Ascending aorta (tissue), 2 donors: ENCODE data around the gene LCE1A. TPM values are rescaled to one million over a fixed set of nuclear protein-coding genes. Genes with fewer than 3 reads are reported as not detected.

Experiments used
- DNase-seq, 2 donors: peaks; one replicate each; pipeline ENCODE4 v3.0.0-alpha.2; 2019; ENCODE audit warnings: low spot score in 2 of 2
- H3K27ac ChIP-seq, 2 donors: fragments of 200-600 bp; sonication (generic); one replicate each; pipeline ENCODE4 v1.5.1; 2016 to 2017; ENCODE audit warnings: mild to moderate bottlenecking in 1 of 2
- H3K27me3 ChIP-seq: fragments of 200-600 bp; sonication (generic); one replicate; pipeline ENCODE4 v1.5.1; 2017
- H3K36me3 ChIP-seq, 2 donors: fragments of 200-600 bp; sonication (generic); one replicate each; pipeline ENCODE4 v1.5.1; 2016
- H3K4me1 ChIP-seq, 2 donors: fragments of 200-600 bp; sonication (generic); one replicate each; pipeline ENCODE4 v1.5.1; 2016 to 2017; ENCODE audit warnings: mild to moderate bottlenecking in 1 of 2
- H3K4me3 ChIP-seq, 2 donors: fragments of 200-600 bp; sonication (generic); one replicate each; pipeline ENCODE4 v1.5.1; 2016 to 2017; ENCODE audit warnings: mild to moderate bottlenecking in 1 of 2
- H3K9me3 ChIP-seq, 2 donors: fragments of 200-600 bp; sonication (generic); one replicate each; pipeline ENCODE4 v1.5.1; 2016
- intact Hi-C: fragments of 100-400 bp; cut with DNase I; formaldehyde crosslinking; loops from one replicate; pipeline ENCODE4 v1.15.1; 2023
- total RNA-seq: library from RNA; depleted of rRNA; stranded (reverse); fragments of >200 nt; gene quantifications from one replicate; pipeline ENCODE4 v1.1.0, GENCODE V29; 2016
- TF ChIP-seq, protein P1 (sequence below), 3 experiments: fragments of 200-600 bp in 2 of 3; fragments of 450-650 bp in 1 of 3; sonication (generic) in 2 of 3; IDR thresholded peaks; one replicate each; pipeline ENCODE4 v1.5.1; 2016 to 2019; ENCODE audit warnings: antibody characterized with exemption in 3 of 3, mild to moderate bottlenecking in 1 of 3, moderate library complexity in 1 of 3

The LCE1A gene
- total RNA-seq, 1 donor from 2014 or later = not detected

DNA sequence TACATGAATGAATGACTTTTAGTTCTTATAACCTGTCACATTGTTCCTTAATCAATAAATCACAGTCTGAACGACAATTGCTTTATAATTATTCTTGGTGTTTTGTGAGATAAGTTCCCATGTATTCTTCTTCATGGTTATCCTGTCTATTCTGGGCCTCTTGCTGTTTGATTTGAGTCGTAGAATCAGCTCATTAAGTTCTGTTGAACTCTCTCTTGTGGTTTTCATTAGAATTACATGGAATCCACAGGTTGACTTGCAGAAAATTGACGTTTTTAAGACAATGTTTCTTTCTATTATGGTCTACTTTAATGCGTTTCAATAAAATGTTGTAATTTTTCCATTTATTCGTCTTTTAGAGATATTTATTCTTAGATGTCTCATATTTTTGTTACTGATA, 4.0 kb upstream of the LCE1A start:
- Histone ChIP-seq H3K27ac (no peak overlapping the region), H3K4me1 (no peaks in the 10 kb centered on the region), H3K9me3 (no peaks in the 10 kb centered on the region), H3K36me3 (no peaks in the 10 kb centered on the region), H3K27me3 (no peaks in the 10 kb centered on the region), H3K4me3 (no peak overlapping the region)
- intact Hi-C loops = no loop called here
- DNase-seq = no peak
- TF ChIP-seq, protein P1, sequence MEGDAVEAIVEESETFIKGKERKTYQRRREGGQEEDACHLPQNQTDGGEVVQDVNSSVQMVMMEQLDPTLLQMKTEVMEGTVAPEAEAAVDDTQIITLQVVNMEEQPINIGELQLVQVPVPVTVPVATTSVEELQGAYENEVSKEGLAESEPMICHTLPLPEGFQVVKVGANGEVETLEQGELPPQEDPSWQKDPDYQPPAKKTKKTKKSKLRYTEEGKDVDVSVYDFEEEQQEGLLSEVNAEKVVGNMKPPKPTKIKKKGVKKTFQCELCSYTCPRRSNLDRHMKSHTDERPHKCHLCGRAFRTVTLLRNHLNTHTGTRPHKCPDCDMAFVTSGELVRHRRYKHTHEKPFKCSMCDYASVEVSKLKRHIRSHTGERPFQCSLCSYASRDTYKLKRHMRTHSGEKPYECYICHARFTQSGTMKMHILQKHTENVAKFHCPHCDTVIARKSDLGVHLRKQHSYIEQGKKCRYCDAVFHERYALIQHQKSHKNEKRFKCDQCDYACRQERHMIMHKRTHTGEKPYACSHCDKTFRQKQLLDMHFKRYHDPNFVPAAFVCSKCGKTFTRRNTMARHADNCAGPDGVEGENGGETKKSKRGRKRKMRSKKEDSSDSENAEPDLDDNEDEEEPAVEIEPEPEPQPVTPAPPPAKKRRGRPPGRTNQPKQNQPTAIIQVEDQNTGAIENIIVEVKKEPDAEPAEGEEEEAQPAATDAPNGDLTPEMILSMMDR (IDR thresholded peaks at IDR 0.05) = no peak

DNA sequence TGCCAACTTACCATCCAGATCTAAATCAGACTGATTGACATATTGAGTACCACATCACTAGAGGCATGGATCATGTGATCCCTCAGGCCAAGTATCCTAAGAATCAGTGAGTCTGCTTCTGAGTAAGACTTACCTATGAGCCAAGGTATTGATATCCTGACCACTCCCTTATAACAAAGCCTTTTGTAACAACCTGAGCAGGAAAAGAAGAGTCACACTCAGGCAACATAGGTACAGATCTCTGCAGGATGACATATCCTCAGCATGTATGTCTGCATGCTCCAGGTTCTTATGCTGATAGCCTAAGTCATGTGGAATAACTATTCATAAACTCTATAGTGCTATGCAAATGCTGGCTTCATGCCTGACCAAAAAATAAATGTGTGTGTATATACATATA, 2.3 kb upstream of the LCE1A start:
- no peaks in the 10 kb centered on the region for H3K27me3 ChIP-seq
- H3K36me3 ChIP-seq = no peaks in the 10 kb centered on the region
- no peak for DNase-seq
- intact Hi-C loops = no loop called here
- no peak overlapping the region for H3K4me3 ChIP-seq
- H3K27ac ChIP-seq = no peak overlapping the region
- TF ChIP-seq, protein P1 (IDR thresholded peaks at IDR 0.05) = no peak
- H3K4me1 ChIP-seq = no peaks in the 10 kb centered on the region
- H3K9me3 ChIP-seq = no peaks in the 10 kb centered on the region

DNA sequence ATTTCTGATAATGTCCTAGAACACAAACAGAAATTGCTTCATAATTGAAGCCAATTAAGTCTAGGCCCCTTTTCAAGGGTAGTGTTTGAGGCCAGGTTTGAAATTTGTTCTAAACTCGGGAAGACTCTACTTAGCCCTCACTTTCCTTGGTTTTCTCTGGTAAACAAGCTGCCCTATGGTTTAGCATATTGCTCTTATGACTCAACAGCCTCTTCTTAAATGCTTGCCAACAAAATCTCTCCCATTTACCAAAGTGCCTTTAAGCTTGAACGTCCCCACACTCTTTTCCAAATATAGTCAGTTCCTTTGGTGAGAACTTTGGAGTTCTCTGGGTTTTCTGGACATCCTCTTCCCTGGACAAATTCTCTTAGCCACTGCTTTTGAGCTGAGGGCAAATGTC, 9.6 kb downstream of the LCE1A start:
- no peaks in the 10 kb centered on the region for H3K9me3 ChIP-seq
- H3K27ac ChIP-seq = no peak overlapping the region
- TF ChIP-seq, protein P1 (IDR thresholded peaks at IDR 0.05) = no peak
- H3K27me3 ChIP-seq = no peaks in the 10 kb centered on the region
- no peak overlapping the region for H3K4me3 ChIP-seq
- no peaks in the 10 kb centered on the region for H3K36me3 ChIP-seq
- intact Hi-C loops = no loop called here
- DNase-seq = no peak
- H3K4me1 ChIP-seq = no peaks in the 10 kb centered on the region

DNA sequence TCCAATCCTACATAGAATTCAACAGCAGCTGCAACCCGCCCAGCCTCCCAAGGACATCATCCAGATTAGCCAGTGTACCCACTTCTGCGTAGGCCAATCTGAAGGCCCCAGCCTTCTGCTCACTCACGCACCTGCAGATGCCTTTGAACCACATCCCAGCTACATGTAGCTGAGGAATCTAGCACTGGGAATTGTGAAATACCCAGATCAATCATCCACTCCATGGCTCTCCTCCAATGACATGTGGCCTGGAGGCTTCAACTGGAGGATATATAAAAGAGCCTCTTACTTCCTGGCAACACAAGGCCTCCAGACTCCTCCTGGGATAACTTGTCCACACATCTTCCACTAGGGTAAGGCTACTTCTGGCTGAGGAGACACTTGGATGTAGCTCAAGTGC, 15.3 kb downstream of the LCE1A start, which contains the start of gene LCE6A:
Gene LCE6A (plus strand): TSS at position 301 of the 400 bp plus-strand sequence. CDS start 665 bp downstream, outside the sequence.
- intact Hi-C loops = no loop called here
- no peak for DNase-seq
- H3K4me3 ChIP-seq = no peak within 1 kb of the TSS

DNA sequence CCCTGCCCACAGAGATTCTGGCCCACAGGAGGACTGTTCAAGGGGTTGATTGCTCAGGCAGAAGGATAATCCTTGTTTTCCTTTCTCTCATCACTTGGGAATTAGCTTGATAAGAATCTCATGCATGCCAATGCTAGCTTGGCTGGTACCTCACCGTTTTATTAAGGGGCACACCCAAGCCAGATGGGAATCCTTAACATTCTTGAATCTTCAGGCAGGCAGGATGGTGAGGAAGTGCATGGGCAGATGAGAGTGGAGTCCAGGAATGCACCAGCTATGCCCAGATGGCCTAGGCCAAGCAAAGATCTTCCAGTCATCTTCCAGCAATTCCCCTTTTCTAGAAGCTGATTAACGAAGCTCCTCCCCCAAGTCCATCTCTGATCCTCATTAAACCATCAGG, 28.4 kb downstream of the LCE1A start:
- no peak for DNase-seq
- Histone ChIP-seq H3K36me3 (no peaks in the 10 kb centered on the region), H3K27me3 (no peaks in the 10 kb centered on the region), H3K9me3 (no peaks in the 10 kb centered on the region), H3K27ac (no peak overlapping the region), H3K4me3 (no peak overlapping the region), H3K4me1 (no peaks in the 10 kb centered on the region)
- TF ChIP-seq, protein P1 (IDR thresholded peaks at IDR 0.05) = no peak
- intact Hi-C loops = no loop called here

More for the DNA sequence above, 15.3 kb downstream of the LCE1A start, which contains the start of gene LCE6A:
- no peaks in the 10 kb centered on the region for H3K36me3 ChIP-seq
- H3K27me3 ChIP-seq = no peaks in the 10 kb centered on the region
- H3K27ac ChIP-seq = no peak within 1 kb of the TSS
- TF ChIP-seq, protein P1 (IDR thresholded peaks at IDR 0.05) = no peak
- no peaks in the 10 kb centered on the region for H3K9me3 ChIP-seq
- no peaks in the 10 kb centered on the region for H3K4me1 ChIP-seq

DNA sequence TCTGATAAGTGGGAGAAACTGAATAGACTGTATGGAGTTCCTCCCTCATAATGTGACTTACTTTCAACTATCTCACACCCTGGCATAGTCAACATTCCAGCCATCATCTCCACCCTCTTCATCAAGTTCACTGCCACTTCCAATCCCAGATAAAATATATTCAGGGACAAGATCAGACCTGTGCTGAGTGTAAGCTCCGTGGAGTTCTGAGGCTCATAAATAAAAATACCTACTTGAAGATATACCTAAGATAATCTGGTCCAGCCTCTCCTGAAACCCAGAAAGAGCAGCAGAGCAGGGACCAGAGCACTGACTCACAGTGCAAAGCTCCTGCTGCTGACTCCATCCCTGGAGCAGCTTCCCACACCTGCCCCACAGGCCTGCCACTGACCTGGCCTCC, 30.8 kb downstream of the LCE1A start:
- Histone ChIP-seq H3K27ac (no peak overlapping the region), H3K36me3 (no peaks in the 10 kb centered on the region), H3K4me3 (no peak overlapping the region), H3K4me1 (no peaks in the 10 kb centered on the region), H3K9me3 (no peaks in the 10 kb centered on the region), H3K27me3 (no peaks in the 10 kb centered on the region)
- intact Hi-C loops = no loop called here
- no peak for DNase-seq
- TF ChIP-seq, protein P1 (IDR thresholded peaks at IDR 0.05) = no peak
